Lower lobe of right lung (tissue), 2 donors: ENCODE results near the gene PRR29. TPM values are rescaled to one million over a fixed set of nuclear protein-coding genes. Genes with fewer than 3 reads are reported as not detected.
A peak's percentile ranks its signal among the peaks of the same experiment; 100 is the strongest.

Experiments
- ATAC-seq, 2 donors: fragments of 200-7000 bp; cut with Tn5 transposase; one replicate each; pipeline ENCODE4 v1.9.1; 2020 to 2022; ENCODE audit warnings: mild to moderate bottlenecking in 2 of 2, moderate library complexity in 2 of 2
- DNase-seq: peaks from one replicate; pipeline ENCODE4 v3.0.0-alpha.2; 2020
- H3K27ac ChIP-seq: fragments of 200-600 bp; one replicate; pipeline ENCODE4 v1.8.0; 2022
- H3K27me3 ChIP-seq: fragments of 200-600 bp; one replicate; pipeline ENCODE4 v1.8.0; 2022; ENCODE audit warnings: low read depth
- H3K36me3 ChIP-seq: fragments of 200-600 bp; one replicate; pipeline ENCODE4 v1.8.0; 2022; ENCODE audit warnings: mild to moderate bottlenecking
- H3K4me1 ChIP-seq: fragments of 200-600 bp; one replicate; pipeline ENCODE4 v1.8.0; 2022
- H3K4me3 ChIP-seq: fragments of 200-600 bp; one replicate; pipeline ENCODE4 v1.8.0; 2022; ENCODE audit warnings: mild to moderate bottlenecking
- H3K9me3 ChIP-seq: fragments of 200-600 bp; one replicate; pipeline ENCODE4 v1.8.0; 2022
- CTCF ChIP-seq: fragments of 200-600 bp; IDR thresholded peaks from one replicate; pipeline ENCODE4 v1.8.0; 2022; ENCODE audit warnings: antibody characterized with exemption, mild to moderate bottlenecking
- intact Hi-C: fragments of 100-400 bp; cut with DNase I; formaldehyde crosslinking; loops from one replicate; pipeline ENCODE4 v1.11.0; 2022
- total RNA-seq: library from RNA; stranded (reverse); fragmentation: NEBNext Ultra II Directional; extraction: Animal tissue kit (Norgen Biotek cat#: 25700); gene quantifications from one replicate; pipeline ENCODE4 v1.2.1, GENCODE V29; 2021
- donor health status: DM: no; HTN: yes; CAD: no; lungs with severe emphysema.

Gene PRR29
- total RNA-seq, 1 donor from 2014 or later = 11.3 TPM

GRCh38 chr17:64041912-64042311 is 43.8 kb downstream of the PRR29 start:
- no peaks in the 10 kb centered on the region for H3K27me3 ChIP-seq
- H3K4me1 ChIP-seq = no peaks in the 10 kb centered on the region
- H3K9me3 ChIP-seq = no peaks in the 10 kb centered on the region
- ATAC-seq (no peak), DNase-seq (no peak)
- no peak for TF ChIP-seq CTCF
- no peak overlapping the region for H3K4me3 ChIP-seq
- intact Hi-C loops = no loop called here
- H3K36me3 ChIP-seq = peaks cover 89% of the 10 kb centered on the region
- no peak overlapping the region for H3K27ac ChIP-seq

GRCh38 chr17:64042700-64043485 is 44.7 kb downstream of the PRR29 start:
- intact Hi-C loops = no loop called here
- peaks cover 99% of the 10 kb centered on the region for H3K36me3 ChIP-seq
- no peak overlapping the region for H3K4me3 ChIP-seq
- H3K27ac ChIP-seq = no peak overlapping the region
- H3K9me3 ChIP-seq = no peaks in the 10 kb centered on the region
- ATAC-seq (no peak), DNase-seq (no peak)
- H3K27me3 ChIP-seq = no peaks in the 10 kb centered on the region
- H3K4me1 ChIP-seq = no peaks in the 10 kb centered on the region
- TF ChIP-seq CTCF = no peak

GRCh38 chr17:64045176-64045575 is 47.0 kb downstream of the PRR29 start:
- DNase-seq (no peak), ATAC-seq (no peak)
- no peaks in the 10 kb centered on the region for H3K9me3 ChIP-seq
- intact Hi-C loops = no loop called here
- H3K4me1 ChIP-seq = no peaks in the 10 kb centered on the region
- no peak overlapping the region for H3K27ac ChIP-seq
- no peak for TF ChIP-seq CTCF
- H3K4me3 ChIP-seq = no peak overlapping the region
- H3K27me3 ChIP-seq = no peaks in the 10 kb centered on the region
- peaks cover 100% of the 10 kb centered on the region for H3K36me3 ChIP-seq

- intact Hi-C loops = no loop called here
- Histone ChIP-seq H3K36me3 (peaks cover 100% of the 10 kb centered on the region), H3K4me1 (no peaks in the 10 kb centered on the region), H3K27ac (no peak overlapping the region), H3K27me3 (no peaks in the 10 kb centered on the region), H3K4me3 (no peak overlapping the region), H3K9me3 (no peaks in the 10 kb centered on the region)
- no peak for DNase-seq
- no peak for ATAC-seq
- no peak for TF ChIP-seq CTCF
Measured at GRCh38 chr17:64048805-64049204, 50.7 kb downstream of the PRR29 start.

- Histone ChIP-seq H3K27me3 (no peaks in the 10 kb centered on the region), H3K36me3 (peaks cover 100% of the 10 kb centered on the region), H3K4me1 (no peaks in the 10 kb centered on the region), H3K9me3 (no peaks in the 10 kb centered on the region), H3K27ac (no peak overlapping the region), H3K4me3 (no peak overlapping the region)
- peak; percentile 54 to 60 for ATAC-seq
- DNase-seq = no peak
- no peak for TF ChIP-seq CTCF
- intact Hi-C loops = no loop called here
Measured at GRCh38 chr17:64051153-64051552, 53.0 kb downstream of the PRR29 start.
